GM04503 (cell line): Measurements from ENCODE around the gene MUSTN1.

Experiments used
- DNase-seq: peaks from one replicate; pipeline ENCODE4 v3.0.0-alpha.2; 2012; ENCODE audit warnings: low read depth

The MUSTN1 gene

GRCh38 chr3:52801839-52802238, 33.0 kb downstream of the MUSTN1 start:
- no peak for DNase-seq

DNA sequence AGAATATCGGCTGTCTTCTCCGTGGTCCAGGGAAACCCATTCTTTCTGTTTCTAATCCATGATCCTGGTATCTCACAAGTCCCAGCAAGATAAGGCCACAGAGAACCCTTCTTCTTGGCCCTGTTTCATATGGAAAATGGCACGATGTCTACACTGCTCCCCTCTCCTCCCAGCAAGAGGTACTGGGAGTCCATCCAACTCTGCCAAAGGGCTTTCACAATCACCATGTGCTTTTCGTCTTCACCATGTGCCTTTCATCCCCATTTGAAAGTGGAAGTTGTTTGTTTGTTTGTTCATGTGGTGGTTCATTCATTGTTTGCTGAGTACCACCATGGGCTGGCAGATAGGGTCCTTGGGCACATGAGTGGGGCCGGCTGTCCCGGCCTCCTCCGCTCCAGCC, 34.7 kb downstream of the MUSTN1 start:
- DNase-seq, result no peak

DNA sequence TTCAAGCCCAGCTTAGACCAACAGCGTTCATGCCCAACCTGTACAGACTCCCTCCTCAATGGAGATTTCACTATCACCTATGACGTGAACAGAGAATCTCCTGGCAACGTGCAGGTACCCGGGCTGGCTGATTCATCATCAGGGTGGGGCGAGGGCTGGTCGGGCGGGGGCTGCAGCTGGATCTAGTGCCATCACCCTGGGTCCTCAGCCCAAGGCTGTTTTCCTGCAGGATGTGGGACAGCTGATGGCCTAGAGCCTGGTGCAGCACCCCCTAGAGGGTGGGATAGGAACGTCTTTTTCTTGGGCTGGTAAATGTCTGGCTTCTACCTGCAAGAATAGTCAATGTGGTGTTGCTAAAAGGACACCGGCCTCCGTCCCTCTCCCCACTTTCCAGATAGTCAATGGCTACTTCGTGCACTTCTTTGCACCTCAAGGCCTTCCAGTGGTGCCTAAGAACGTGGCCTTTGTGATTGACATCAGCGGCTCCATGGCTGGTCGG, 35.8 kb downstream of the MUSTN1 start:
- DNase-seq, result no peak

GRCh38 chr3:52798376-52798977, 36.3 kb downstream of the MUSTN1 start:
- DNase-seq, result no peak

GRCh38 chr3:52796411-52796810, 38.4 kb downstream of the MUSTN1 start:
- no peak for DNase-seq

- DNase-seq, result no peak
Measured at GRCh38 chr3:52795298-52795900, 39.4 kb downstream of the MUSTN1 start.

DNA sequence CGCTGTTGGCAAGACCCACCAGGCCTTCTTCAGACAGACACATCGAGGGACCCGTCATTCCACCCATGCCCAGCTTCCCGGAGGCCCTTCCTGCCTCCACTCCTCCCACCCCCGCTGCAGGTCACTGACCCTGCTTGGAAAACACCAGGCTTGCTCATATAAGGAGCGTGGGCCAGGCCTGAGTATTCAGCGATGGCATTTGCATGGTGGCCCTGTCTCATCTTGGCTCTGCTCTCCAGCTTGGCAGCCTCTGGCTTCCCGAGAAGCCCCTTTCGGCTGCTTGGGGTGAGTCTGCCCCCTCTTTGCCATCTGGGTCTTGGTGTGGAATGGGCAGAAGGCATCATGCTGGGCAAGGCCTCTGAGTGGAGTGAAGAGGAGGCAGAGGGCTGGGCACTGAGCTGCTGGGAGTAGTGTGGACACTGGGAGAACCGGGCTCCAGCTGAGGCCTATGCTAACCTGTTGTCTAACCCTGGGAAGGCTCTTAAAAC, 40.2 kb downstream of the MUSTN1 start, which contains the start of gene ITIH3:
Gene ITIH3, plus strand, starts transcription at position 185 of the 488 bp plus-strand sequence. Its CDS starts 8 bp downstream, at position 193.
- DNase-seq, result no peak

DNA sequence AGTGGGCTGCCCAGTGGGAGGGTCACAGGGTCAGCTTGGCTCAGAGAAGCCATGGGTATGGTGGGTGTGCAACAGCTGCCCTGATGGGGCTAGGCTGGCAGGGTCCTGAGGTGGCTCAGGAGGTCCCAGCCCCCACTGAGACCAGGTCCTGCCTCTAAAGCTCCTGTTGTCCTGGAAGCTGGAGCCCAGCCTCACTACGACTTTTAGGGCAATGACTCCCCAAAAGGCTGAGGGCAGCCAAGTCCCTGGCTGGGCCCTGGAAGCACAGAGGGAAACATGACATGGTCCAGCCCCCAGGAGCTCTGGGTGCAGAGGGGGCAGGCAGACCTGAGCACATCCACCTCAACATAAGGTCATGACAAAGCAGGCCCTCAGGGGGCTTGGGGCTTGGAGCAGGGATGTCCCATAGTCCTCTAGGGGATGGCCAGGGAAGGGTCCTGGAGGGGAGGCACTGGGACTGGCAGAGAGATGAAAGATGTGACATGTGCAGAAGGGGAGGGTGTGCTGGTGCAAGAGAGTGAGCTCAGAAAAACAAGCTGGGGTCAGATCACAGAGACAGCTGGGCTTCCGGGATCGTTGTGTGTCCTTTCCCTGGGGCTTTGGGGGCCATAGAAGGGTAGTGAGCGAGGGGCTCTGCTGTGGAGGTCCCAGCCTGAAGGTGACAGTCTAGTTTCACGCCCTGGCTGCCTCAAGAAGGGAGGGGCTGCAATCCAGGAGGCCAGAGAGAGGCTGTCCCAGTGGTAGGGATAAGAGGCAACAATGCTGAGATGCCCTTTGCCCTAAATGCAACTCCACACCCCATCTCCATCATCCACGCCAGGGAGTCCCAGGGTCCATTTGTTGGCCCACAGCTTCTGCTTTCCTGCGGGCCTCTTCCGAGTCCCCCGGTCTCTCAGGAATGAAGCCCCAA, 40.9 kb downstream of the MUSTN1 start:
- DNase-seq, result no peak

DNA sequence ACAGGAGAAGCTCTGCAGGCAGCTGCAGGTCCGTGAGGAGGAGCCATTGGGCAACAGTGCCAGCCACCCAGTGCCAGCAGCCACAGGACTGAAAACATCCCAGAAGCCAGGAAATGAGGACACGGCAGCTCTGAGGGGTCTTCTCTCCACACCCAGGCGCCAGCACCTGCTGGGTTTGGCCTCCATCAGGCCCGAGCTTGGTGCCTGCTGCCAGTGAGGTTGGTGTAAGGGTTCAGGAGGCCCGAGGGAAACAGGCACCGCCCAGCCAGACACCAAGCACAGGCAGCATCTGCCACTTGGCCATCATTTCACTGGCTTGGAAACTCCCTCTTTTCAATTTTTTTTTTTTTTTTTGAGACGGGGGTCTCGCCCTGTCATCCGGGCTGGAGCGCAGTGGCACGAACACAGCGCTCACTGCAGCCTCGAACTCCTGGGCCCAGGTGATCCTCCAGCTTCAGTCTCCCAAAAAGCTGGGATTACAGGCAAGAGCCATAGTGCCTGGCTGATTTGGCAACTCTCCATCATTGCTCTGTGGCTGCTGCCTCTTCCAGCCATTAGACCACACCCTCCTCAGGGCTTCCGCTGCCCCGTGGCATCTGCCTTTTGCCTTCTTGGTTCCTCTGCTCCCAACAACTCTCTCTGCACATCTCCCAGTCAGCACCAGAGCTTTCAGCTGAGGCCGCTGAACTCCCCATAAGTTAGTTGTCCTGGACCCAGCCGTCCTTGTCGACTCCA, 41.7 kb downstream of the MUSTN1 start:
- DNase-seq, result no peak

GRCh38 chr3:52792413-52792812, 42.4 kb downstream of the MUSTN1 start:
- no peak for DNase-seq

DNA sequence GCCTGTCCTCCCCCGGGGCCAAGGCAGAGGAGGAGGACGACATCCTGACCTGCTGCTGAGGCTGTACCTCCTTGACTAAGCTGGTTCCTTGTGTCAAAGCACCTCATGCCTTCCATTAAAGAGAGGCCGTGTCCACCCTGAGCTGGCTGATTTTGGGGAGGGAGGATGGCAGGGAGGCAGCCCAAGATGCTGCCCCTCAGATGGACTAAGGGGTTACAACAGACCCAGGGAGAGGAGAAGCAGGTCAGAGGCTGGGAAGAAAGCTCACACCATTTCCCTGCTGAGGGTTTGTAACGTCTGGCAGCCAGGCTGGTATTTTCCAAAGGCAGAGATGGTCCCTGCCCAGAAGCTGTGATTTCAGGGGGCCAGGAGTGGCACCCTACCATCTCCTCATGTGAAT, 42.9 kb downstream of the MUSTN1 start:
- DNase-seq, result no peak

DNA sequence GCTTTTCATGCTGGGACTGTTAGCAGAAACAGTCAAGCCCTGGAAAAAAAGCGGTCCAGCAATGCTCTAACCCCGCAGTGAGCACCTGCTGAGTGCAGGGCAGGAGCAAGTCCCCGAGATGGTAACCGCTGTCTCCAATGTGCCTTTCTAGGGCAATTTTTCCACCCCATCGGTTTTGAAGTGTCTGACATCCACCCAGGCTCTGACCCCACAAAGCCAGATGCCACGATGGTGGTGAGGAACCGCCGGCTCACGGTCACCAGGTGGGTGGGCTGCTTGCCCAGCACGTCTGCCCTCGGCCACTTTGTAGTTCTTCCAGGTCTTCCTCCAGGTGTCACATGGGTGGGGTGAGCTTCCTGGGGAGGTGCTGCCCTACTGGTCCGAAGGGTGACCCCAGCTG, 43.5 kb downstream of the MUSTN1 start:
- DNase-seq, result no peak

DNA sequence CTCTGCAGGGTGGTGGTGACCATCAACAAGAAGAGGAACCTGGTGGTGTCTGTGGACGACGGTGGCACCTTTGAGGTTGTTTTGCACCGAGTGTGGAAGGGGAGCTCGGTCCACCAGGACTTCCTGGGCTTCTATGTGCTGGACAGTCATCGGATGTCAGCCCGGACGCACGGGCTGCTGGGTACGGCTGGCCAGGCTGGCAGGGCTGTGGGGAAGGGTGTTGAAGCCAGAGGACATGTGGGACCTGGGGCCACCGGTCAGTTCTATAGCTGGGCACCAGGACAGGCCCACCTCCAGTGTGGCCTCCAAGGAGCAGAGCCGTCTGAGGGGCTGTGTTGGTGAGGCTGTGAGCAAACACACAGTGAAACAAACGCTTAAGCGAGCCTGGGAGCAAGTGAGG, 44.1 kb downstream of the MUSTN1 start:
- DNase-seq, result no peak

GRCh38 chr3:52790337-52790736, 44.5 kb downstream of the MUSTN1 start:
- DNase-seq, result no peak

- no peak for DNase-seq
Measured at GRCh38 chr3:52789746-52790040, 45.1 kb downstream of the MUSTN1 start.

DNA sequence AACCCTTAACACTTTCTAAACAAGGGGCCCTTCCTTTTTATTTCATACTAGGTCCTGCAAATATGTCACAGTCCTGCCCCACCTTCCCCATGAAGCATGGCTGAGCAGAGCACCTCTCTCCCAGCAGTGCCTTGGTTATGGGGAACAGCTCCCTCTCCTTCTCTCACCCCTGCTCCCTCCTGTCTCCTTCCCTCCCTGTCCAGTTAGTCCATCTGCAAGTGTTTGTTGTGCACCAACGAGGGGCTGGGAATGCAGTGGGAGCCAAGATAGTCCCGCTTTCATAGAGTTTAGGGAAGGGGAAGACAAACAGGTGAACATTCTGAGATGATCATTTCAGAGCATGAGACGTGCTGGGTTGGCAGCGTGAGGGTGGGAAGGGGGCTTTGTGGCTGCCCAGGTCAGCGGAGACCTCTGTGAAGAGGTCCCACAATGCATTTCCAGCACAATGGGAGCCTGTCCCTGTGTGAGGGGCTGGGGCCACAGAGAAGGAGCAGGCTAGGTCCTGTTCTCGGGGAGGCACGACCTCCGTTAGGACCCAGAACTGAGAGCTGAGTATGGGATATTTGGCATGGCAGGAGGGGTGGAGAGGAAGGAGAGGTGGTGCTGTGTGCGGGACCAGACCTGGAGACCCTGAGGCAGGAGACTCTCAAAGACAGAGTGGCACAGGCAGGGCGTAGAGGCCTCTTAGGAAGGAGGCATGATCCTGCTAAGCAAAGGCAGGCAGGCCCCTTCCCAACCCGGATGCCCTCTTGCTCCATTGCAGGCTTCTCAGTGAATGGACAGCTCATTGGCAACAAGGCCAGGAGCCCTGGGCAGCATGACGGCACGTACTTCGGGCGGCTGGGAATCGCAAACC, 45.7 kb downstream of the MUSTN1 start:
- DNase-seq, result no peak

DNA sequence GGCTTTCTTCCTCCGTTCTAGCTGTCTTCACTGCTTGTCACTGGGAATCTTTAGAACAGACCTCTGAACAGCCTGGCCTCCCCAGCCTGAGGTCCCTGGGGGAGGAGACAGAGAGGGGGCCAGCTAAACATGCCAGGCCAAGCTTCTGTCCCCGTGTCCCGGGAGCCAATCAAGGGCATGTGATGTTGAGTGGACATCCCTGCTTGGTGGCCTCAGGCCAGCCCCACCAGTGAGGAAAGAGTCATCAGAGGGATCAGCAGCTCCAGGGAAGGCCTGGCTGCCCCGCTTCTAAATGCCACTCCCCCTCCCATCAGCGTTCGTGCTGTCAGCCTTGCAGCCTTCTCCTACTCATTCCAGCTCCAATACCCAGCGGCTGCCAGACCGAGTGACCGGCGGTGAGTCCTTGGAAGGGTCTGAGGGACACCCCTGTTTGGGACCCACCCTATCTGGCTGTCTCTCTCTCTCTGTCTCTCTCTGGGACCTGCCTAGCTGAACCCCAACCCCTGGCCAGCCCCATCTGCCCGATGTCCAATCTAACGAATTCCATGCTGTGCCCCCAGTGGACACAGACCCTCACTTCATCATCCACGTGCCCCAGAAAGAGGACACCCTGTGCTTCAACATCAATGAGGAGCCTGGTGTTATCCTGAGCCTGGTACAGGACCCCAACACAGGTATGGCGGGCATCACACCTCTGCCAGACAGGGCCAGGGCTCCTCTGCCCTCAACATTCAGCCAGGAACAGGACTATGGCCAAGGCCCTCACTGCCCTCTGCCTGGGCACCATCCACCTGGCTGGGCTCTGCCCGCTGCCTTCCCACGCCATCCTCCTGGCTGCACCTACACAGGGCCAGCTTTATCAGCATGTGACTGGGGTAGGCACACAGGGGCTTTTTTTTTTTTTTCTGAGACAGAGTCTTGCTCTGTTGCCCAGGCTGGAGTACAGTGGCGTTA, 46.9 kb downstream of the MUSTN1 start:
- DNase-seq, result no peak

- DNase-seq, result no peak
Measured at GRCh38 chr3:52787246-52787645, 47.6 kb downstream of the MUSTN1 start.

DNA sequence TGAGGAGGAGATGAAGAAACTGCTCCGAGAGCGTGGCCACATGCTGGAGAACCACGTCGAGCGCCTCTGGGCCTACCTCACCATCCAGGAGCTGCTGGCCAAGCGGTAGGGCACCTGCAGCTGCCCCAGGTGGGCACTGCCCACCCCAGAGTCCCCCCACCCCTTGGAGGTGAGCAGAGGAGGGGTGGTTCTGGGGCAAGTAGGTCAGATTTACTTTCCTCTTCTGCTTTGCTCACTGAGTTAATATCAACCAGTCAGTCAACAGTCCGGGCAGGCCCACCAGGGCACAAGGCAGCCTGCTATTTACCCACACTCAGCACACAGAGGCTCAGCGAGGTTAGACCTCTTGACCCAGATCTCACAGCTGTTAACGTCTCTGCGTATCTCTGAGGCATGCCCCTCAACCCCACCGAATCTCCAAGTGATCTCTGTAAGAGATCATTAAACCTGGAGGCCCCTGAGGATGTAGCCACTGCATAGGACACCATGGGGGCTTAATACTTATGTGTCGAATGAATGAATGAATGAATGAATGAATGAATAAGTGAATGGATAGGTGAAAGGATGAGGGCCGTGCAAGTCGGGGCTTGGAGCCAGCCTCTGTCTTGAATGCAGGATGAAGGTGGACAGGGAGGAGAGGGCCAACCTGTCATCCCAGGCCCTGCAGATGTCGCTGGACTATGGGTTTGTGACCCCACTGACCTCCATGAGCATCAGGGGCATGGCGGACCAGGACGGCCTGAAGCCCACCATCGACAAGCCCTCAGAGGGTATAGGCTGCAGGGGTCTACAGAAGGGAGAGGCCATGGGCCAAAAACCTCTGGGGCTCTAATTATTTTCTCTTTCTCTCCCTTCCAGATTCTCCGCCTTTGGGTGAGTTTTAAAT, 48.2 kb downstream of the MUSTN1 start:
- no peak for DNase-seq
